Immature natural killer cell (primary cell): ENCODE results near the gene TBC1D8. TPM values are rescaled to one million over a fixed set of nuclear protein-coding genes. Genes with fewer than 3 reads are reported as not detected.
A peak's percentile ranks its signal among the peaks of the same experiment; 100 is the strongest.

Experiments
- DNase-seq, 3 donors: peaks; one replicate each; pipeline ENCODE4 v3.0.0; 2022; ENCODE audit warnings: mixed read lengths in 1 of 3
- H3K27ac Mint-ChIP-seq, 6 donors: one replicate each; pipeline ENCODE4 v1.8.0; 2020; ENCODE audit warnings: mixed read lengths in 6 of 6, mild to moderate bottlenecking in 5 of 6, inconsistent platforms in 4 of 6, moderate library complexity in 3 of 6
- H3K27me3 Mint-ChIP-seq, 3 donors: one replicate each; pipeline ENCODE4 v1.8.0; 2020 to 2021; ENCODE audit warnings: low read depth in 3 of 3, mild to moderate bottlenecking in 3 of 3, mixed read lengths in 3 of 3, moderate library complexity in 3 of 3, inconsistent platforms in 1 of 3
- H3K36me3 Mint-ChIP-seq, 3 donors: one replicate each; pipeline ENCODE4 v1.8.0; 2020; ENCODE audit warnings: mixed read lengths in 3 of 3, inconsistent platforms in 2 of 3, mild to moderate bottlenecking in 2 of 3
- H3K4me1 Mint-ChIP-seq, 2 donors: one replicate each; pipeline ENCODE4 v1.8.0; 2020; ENCODE audit warnings: inconsistent platforms in 2 of 2, mild to moderate bottlenecking in 2 of 2, mixed read lengths in 2 of 2, moderate library complexity in 1 of 2
- H3K4me3 Mint-ChIP-seq, 5 donors: one replicate each; pipeline ENCODE4 v1.8.0; 2020; ENCODE audit warnings: mild to moderate bottlenecking in 5 of 5, mixed read lengths in 5 of 5, inconsistent platforms in 3 of 5, moderate library complexity in 3 of 5
- H3K9me3 Mint-ChIP-seq, 6 donors: one replicate each; pipeline ENCODE4 v1.8.0; 2020; ENCODE audit warnings: mild to moderate bottlenecking in 6 of 6, mixed read lengths in 6 of 6, inconsistent platforms in 4 of 6, moderate library complexity in 3 of 6
- polyA plus RNA-seq, 3 donors: library from polyadenylated mRNA; unstranded; fragments of 300-500 nt; fragmentation: Illumina TruSeq; gene quantifications; one replicate each; pipeline ENCODE4 v1.2.3, GENCODE V29; 2021

TBC1D8 gene
- polyA plus RNA-seq, 3 donors from 2014 or later: 0.17 to 0.64 TPM; not detected in 1

- no peaks in the 10 kb centered on the region for H3K4me1 Mint-ChIP-seq
- H3K27me3 Mint-ChIP-seq: no peaks in the 10 kb centered on the region
- DNase-seq: no peak
- H3K9me3 Mint-ChIP-seq: no peaks in the 10 kb centered on the region
- no peaks in the 10 kb centered on the region for H3K36me3 Mint-ChIP-seq
- H3K27ac Mint-ChIP-seq: no peak overlapping the region
- no peak overlapping the region for H3K4me3 Mint-ChIP-seq
These were observed 125.6 kb downstream of the TBC1D8 start for GRCh38 chr2:101025561-101025960.

DNA sequence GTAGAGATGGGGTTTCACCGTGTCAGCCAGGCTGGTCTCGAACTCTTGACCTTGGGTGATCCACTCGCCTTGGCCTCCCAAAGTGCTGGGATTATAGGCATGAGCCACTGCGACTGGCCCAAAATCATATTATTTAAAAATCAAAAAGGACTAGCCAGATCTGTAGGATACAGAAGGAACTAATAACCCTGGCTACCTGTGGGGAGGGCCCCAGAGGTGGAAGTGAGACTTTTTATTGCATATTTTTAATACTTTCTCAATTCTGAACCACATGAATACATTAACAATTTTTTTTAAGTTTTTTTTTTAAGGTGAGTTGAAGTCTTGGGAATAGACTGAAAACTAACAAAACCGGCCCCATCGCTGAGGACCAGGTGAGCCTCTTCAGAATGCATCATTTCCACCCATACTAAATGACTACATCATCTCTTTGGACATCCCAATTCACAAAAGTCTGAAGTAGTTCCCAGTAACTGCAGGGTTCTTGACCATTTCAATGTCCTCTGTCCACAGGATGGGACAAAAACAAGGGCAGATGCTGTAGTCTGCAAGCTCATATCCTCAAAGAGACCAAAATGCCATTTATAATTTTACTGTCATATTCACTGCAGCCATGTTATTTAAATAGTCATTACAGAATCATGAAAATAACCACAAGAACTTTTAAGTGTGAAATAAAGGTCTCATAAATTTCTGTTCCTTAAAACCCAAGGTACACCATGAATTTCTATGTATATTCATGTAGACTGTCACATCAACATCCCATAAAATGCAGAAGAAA is 127.7 kb downstream of the TBC1D8 start:
- H3K4me1 Mint-ChIP-seq: no peaks in the 10 kb centered on the region
- H3K27ac Mint-ChIP-seq: no peak overlapping the region
- no peaks in the 10 kb centered on the region for H3K27me3 Mint-ChIP-seq
- H3K36me3 Mint-ChIP-seq: no peaks in the 10 kb centered on the region
- no peak overlapping the region for H3K4me3 Mint-ChIP-seq
- no peak for DNase-seq
- no peaks in the 10 kb centered on the region for H3K9me3 Mint-ChIP-seq

DNA sequence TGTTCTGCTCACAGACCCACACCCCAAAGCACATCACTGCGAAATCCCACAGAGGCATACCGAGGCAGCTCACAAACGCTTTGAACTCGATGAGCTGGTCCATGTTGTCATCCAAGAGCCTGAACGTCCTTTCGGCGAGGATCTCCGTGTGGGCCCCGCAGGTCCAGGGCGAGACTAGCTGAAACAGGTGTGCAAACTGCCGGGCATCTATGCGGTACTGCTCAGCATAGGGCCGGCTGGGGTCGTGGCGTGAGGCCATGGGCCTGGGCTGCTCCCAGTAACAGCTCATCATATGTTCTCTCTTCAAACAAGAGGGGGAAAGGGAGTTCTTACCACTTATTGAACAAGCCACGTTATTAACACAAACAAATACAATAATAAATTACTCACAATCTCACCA is 129.0 kb downstream of the TBC1D8 start:
- H3K27ac Mint-ChIP-seq: no peak overlapping the region

GRCh38 chr2:101018934-101019333 is 132.2 kb downstream of the TBC1D8 start:
- DNase-seq: no peak
- no peaks in the 10 kb centered on the region for H3K27me3 Mint-ChIP-seq
- H3K9me3 Mint-ChIP-seq: no peaks in the 10 kb centered on the region
- H3K4me3 Mint-ChIP-seq: no peak overlapping the region
- no peaks in the 10 kb centered on the region for H3K4me1 Mint-ChIP-seq
- H3K27ac Mint-ChIP-seq: peak overlapping the region in 2 of 6 donors; percentile 11 to 69
- peaks cover 0 to 3% (median 0%) of the 10 kb centered on the region in 3 donors for H3K36me3 Mint-ChIP-seq

More for the DNA sequence above, 129.0 kb downstream of the TBC1D8 start:
- Mint-ChIP-seq H3K4me1 (no peaks in the 10 kb centered on the region), H3K27me3 (no peaks in the 10 kb centered on the region), H3K9me3 (no peaks in the 10 kb centered on the region), H3K36me3 (no peaks in the 10 kb centered on the region), H3K4me3 (no peak overlapping the region)
- DNase-seq: no peak

DNA sequence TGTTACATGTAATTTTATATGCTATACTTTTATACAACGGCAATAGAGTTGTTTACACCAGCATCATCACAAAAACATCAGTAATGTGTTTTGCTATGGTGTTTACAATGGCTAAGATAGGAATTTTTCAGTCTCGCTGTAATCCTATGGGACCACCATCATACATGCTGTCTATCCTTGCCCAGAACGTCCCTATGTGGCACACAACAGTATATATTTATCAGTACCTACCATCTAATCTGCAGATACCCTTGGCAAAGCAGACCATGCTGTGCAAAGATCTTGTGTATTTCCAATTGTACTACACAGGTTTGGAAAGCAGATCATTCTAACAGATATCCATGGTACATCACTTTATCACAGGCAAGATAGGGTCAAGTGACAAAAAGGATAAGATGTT is 133.8 kb downstream of the TBC1D8 start:
- Mint-ChIP-seq H3K27ac (no peak overlapping the region), H3K4me1 (peaks cover 3 to 6% of the 10 kb centered on the region in 2 donors), H3K9me3 (no peaks in the 10 kb centered on the region), H3K36me3 (peaks cover 0 to 3% (median 0%) of the 10 kb centered on the region in 3 donors), H3K27me3 (no peaks in the 10 kb centered on the region), H3K4me3 (no peak overlapping the region)
- no peak for DNase-seq

GRCh38 chr2:101014264-101014857 is 136.8 kb downstream of the TBC1D8 start:
- Mint-ChIP-seq H3K4me3 (no peak overlapping the region), H3K27me3 (no peaks in the 10 kb centered on the region), H3K4me1 (peaks cover 3 to 16% of the 10 kb centered on the region in 2 donors), H3K36me3 (peaks cover 0 to 8% (median 0%) of the 10 kb centered on the region in 3 donors), H3K27ac (no peak overlapping the region), H3K9me3 (no peaks in the 10 kb centered on the region)
- DNase-seq: no peak

GRCh38 chr2:101012706-101013181 is 138.4 kb downstream of the TBC1D8 start:
- Mint-ChIP-seq H3K9me3 (no peaks in the 10 kb centered on the region), H3K27ac (peak overlapping the region in 4 of 6 donors; percentile 23 to 70 (median 41)), H3K27me3 (no peaks in the 10 kb centered on the region), H3K4me3 (no peak overlapping the region), H3K4me1 (peaks cover 11 to 32% of the 10 kb centered on the region in 2 donors), H3K36me3 (peaks cover 0 to 14% (median 4%) of the 10 kb centered on the region in 3 donors)
- DNase-seq: peak; percentile 31 to 44 (median 38)

DNA sequence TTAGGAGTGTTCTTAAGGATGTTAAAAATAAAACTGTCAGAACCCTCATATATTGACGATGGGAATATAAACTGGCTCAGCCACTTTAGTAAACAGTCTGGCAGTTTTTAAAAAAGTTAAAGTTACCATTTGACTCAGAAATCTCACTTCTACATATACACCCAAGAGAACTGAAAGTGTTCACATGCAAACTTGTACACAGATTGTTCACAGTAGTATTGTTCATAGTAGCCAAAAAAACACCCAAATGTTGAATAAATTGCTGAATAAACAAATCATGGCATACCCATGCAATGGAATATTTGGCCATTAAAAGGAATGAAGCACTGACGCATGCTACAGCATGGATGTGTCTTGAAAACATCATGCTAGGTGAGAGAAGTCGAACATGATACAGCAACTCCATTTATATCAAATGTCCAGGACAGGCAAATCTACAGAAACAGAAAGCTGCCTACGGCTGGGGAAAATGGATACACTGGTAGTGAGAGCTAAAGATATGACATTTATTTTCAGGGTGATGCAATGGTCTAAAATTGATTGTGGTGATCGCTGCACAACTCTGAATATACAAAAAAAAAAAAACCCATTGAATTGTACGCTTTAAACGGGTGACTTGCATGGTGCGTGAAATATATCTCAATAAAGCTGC is 139.0 kb downstream of the TBC1D8 start:
- H3K4me1 Mint-ChIP-seq: peaks cover 11 to 37% of the 10 kb centered on the region in 2 donors
- H3K27ac Mint-ChIP-seq: peak overlapping the region in 2 of 6 donors; percentile 25 to 57
- no peak overlapping the region for H3K4me3 Mint-ChIP-seq
- peaks cover 0 to 18% (median 9%) of the 10 kb centered on the region in 3 donors for H3K36me3 Mint-ChIP-seq
- H3K27me3 Mint-ChIP-seq: no peaks in the 10 kb centered on the region
- no peaks in the 10 kb centered on the region for H3K9me3 Mint-ChIP-seq
- DNase-seq: no peak

GRCh38 chr2:101011152-101011551 is 140.0 kb downstream of the TBC1D8 start:
- H3K4me3 Mint-ChIP-seq: no peak overlapping the region
- peak overlapping the region in 3 of 6 donors; percentile 21 to 76 (median 64) for H3K27ac Mint-ChIP-seq
- H3K9me3 Mint-ChIP-seq: no peaks in the 10 kb centered on the region

DNA sequence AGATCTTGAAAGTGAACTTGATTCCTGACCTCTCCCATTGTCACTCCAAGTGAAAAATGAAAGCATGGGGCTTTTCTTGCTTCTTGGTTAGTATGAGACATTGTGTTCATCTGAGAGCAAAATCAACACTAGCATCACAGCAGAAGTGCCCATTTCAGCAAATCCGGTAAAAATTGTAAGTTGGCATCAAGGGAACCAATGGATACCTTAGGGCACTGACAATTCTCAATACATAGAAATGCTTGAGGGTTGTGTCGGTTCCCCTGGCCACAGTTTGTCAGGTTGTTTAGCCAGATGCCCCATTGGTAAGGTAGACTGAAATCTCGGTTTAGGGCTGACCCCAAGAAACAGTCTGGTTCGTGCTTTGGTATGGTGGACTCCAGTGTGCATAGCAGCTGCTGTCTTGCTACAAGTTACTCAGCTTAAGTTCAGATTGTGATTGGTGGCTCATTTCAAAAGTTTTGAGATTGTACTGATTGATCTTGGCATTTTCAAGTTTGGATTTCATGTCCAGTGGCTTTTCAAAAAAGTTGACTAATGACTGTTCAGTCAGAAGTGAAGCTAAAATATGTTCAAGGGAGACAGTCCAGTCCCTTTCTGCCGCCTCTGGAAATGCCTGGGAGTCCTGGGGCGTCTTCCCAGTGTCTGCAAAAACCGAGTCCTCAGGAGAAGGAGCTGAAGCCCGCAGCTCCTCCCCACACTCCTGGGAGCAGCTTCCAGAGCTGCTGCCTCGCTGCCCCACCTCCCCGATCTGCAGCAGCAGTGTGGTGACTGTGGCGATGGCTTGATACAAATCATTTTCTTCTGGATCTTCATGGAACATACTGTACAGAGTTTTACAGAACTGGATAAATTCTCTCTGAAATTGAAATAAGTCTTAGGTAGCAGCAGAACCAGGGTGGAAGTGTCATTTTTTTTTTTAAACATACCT is 143.5 kb downstream of the TBC1D8 start:
- H3K9me3 Mint-ChIP-seq: no peaks in the 10 kb centered on the region
- no peak overlapping the region for H3K4me3 Mint-ChIP-seq
- peaks cover 0 to 5% (median 5%) of the 10 kb centered on the region in 3 donors for H3K27me3 Mint-ChIP-seq
- peaks cover 5 to 47% (median 23%) of the 10 kb centered on the region in 3 donors for H3K36me3 Mint-ChIP-seq
- H3K27ac Mint-ChIP-seq: peak overlapping the region in 4 of 6 donors; percentile 9 to 51 (median 36)
- H3K4me1 Mint-ChIP-seq: peaks cover 43 to 73% of the 10 kb centered on the region in 2 donors
- no peak for DNase-seq

More at GRCh38 chr2:101011152-101011551, 140.0 kb downstream of the TBC1D8 start:
- no peak for DNase-seq
- Mint-ChIP-seq H3K4me1 (peaks cover 13 to 42% of the 10 kb centered on the region in 2 donors), H3K27me3 (peaks cover 0 to 2% (median 0%) of the 10 kb centered on the region in 3 donors), H3K36me3 (peaks cover 0 to 24% (median 9%) of the 10 kb centered on the region in 3 donors)

GRCh38 chr2:101006065-101006715 is 145.0 kb downstream of the TBC1D8 start:
- H3K27me3 Mint-ChIP-seq: peaks cover 5 to 11% (median 11%) of the 10 kb centered on the region in 3 donors
- H3K27ac Mint-ChIP-seq: peak overlapping the region in 2 of 6 donors; percentile 29 to 45
- peaks cover 5 to 47% (median 23%) of the 10 kb centered on the region in 3 donors for H3K36me3 Mint-ChIP-seq
- no peak for DNase-seq
- H3K9me3 Mint-ChIP-seq: no peaks in the 10 kb centered on the region
- peaks cover 52 to 77% of the 10 kb centered on the region in 2 donors for H3K4me1 Mint-ChIP-seq
- no peak overlapping the region for H3K4me3 Mint-ChIP-seq

GRCh38 chr2:101004620-101005325 is 146.4 kb downstream of the TBC1D8 start:
- Mint-ChIP-seq H3K27ac (peak overlapping the region in 5 of 6 donors; percentile 3 to 97 (median 93)), H3K4me1 (peaks cover 52 to 78% of the 10 kb centered on the region in 2 donors), H3K36me3 (peaks cover 5 to 43% (median 23%) of the 10 kb centered on the region in 3 donors), H3K9me3 (no peaks in the 10 kb centered on the region), H3K27me3 (peaks cover 5 to 11% (median 11%) of the 10 kb centered on the region in 3 donors), H3K4me3 (peak overlapping the region in 2 of 5 donors; percentile 9 to 23)
- DNase-seq: no peak
